Esophagus squamous epithelium (tissue), 4 donors: Measurements from ENCODE around the gene RELN.

Experiments used
- POLR2A ChIP-seq, 4 donors: fragments of 450-650 bp; IDR thresholded peaks; one replicate each; pipeline ENCODE4 v1.6.1; 2017; ENCODE audit warnings: antibody characterized with exemption in 4 of 4, mild to moderate bottlenecking in 4 of 4, moderate library complexity in 3 of 4
- TF ChIP-seq, protein P1 (sequence below), 6 experiments: fragments of 450-650 bp in 4 of 6; fragments of 200-600 bp in 2 of 6; sonication (generic) in 2 of 6; IDR thresholded peaks; one replicate each; pipeline ENCODE4 v1.5.1; 2016 to 2019; ENCODE audit warnings: antibody characterized with exemption in 6 of 6, mild to moderate bottlenecking in 4 of 6, moderate library complexity in 4 of 6

DNA sequence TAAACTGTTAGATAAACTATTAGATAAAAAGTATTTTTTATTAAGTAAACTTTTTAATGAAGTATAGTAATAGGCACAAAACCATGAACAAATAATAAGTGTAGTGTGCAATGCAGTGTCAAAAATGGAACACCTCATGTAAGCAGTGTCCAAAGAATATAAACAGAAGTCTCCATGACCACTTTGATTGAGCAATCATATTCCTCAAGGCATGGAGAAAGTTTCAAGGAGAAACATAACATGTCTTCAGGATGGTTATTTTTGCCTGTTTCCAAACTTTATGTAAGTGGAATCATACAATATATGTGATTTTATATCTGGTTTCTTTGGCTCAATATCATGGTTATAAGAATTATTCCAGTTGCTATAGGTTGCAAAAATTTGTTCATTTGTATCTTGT is 6.1 kb upstream of the RELN start:
- TF ChIP-seq POLR2A (IDR thresholded peaks at IDR 0.05) = no peak
- TF ChIP-seq, protein P1, sequence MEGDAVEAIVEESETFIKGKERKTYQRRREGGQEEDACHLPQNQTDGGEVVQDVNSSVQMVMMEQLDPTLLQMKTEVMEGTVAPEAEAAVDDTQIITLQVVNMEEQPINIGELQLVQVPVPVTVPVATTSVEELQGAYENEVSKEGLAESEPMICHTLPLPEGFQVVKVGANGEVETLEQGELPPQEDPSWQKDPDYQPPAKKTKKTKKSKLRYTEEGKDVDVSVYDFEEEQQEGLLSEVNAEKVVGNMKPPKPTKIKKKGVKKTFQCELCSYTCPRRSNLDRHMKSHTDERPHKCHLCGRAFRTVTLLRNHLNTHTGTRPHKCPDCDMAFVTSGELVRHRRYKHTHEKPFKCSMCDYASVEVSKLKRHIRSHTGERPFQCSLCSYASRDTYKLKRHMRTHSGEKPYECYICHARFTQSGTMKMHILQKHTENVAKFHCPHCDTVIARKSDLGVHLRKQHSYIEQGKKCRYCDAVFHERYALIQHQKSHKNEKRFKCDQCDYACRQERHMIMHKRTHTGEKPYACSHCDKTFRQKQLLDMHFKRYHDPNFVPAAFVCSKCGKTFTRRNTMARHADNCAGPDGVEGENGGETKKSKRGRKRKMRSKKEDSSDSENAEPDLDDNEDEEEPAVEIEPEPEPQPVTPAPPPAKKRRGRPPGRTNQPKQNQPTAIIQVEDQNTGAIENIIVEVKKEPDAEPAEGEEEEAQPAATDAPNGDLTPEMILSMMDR (IDR thresholded peaks at IDR 0.05) = no peak
